ENCODE results near the gene PNLDC1.
"Not testable (repeated sequence)": the region's sequence is repeated elsewhere in the genome, so short reads cannot be mapped to it uniquely, and the experiment has no call there.

Gene PNLDC1

DNA sequence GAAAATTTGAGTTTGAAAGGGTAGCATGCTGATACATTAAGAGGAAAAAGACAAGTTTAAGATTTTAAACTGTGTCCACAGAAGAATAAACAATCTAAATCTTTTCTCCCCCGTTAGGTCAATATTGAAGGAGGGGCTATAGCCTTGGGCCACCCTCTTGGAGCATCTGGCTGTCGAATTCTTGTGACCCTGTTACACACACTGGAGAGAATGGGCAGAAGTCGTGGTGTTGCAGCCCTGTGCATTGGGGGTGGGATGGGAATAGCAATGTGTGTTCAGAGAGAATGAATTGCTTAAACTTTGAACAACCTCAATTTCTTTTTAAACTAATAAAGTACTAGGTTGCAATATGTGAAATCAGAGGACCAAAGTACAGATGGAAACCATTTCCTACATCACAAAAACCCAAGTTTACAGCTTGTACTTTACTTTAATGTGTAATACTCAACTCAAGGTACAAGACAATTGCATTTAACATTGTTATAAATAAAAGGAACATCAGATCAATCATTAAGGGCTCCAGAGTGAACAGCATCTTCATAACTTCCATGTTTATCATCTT lies 21.5 kb upstream of the PNLDC1 start:
- DNase-seq, result no peak

DNA sequence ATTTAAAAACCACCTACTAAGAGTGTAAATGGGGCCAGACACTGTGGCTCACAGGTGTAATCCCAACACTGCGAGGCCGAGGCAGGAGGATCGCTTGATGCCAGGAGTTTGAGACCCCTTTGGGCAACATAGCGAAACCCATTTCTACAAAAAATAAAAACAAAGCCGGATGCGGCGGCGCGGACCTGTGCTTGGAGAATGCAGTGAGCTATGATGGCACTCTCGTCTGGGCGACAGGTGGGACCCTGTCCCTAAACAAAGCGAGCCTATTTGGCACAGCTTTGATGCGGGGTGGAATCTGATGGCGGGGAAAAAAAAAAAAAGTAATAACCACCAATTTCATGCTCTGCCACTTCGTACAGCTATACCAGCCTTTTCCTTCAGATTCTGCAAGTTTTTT lies 11.8 kb upstream of the PNLDC1 start:
- no peak for DNase-seq

- peak; percentile 13 for DNase-seq
Observed at GRCh38 chr6:159788753-159789376, 11.2 kb upstream of the PNLDC1 start.

GRCh38 chr6:159789377-159790148 lies 10.5 kb upstream of the PNLDC1 start, which contains the start of gene TCP1:
TCP1 (minus strand) TSS chr6:159789602; CDS start chr6:159789468, 134 bp downstream.
- peak; percentile 98 for DNase-seq

GRCh38 chr6:159790149-159790955 lies 9.7 kb upstream of the PNLDC1 start, which contains the start of gene MRPL18:
MRPL18 (plus strand) TSS chr6:159790467; CDS start chr6:159790588, 121 bp downstream.
- DNase-seq, result peak; percentile 83

DNA sequence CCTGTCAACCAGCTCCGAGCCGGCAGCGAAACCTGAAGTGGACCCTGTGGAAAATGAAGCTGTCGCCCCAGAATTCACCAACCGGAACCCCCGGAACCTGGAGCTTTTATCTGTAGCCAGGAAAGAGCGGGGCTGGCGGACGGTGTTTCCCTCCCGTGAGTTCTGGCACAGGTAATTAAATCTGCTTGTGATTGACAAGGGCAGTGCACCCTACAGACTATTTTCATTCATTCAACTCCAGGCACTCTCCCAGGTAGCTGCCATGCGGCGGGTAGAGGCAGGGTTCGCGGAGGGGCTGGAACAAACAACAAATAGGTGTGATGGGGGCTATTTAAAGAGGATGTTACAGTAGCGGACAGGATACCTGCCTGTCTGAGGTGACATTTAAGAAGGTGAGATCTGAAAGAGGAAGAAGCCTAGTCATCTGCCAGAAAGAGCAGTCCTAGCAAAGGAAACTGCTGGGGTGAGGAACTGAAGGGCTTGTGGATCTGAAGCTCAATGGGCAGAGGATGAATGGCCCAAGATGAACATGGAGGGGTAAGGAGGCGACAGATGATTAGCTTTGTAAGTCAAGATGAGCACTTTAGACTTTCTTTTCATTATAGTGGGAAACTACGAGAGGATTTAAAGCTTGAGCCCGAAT lies 9.0 kb upstream of the PNLDC1 start:
- no peak for DNase-seq

DNA sequence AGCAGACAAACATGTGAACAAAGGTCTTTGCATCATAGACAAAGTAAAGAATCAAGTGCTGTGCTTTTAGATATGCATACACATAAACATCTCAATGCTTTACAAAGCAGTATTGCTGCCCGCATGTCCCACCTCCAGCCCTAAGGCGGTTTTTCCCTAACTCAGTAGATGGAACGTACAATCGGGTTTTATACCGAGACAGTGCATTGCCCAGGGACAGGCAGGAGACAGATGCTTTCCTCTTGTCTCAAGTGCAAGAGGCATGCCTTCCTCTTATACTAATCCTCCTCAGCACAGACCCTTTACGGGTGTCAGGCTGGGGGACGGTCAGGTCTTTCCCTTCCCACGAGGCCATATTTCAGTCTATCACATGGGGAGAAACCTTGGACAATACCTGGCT lies 5.1 kb upstream of the PNLDC1 start:
- not testable (repeated sequence) for DNase-seq

- no peak for DNase-seq
Observed at GRCh38 chr6:159797554-159797953, 2.5 kb upstream of the PNLDC1 start.

GRCh38 chr6:159801935-159802334 lies 1.9 kb downstream of the PNLDC1 start:
- no peak for DNase-seq

GRCh38 chr6:159804504-159804903 lies 4.4 kb downstream of the PNLDC1 start:
- DNase-seq, result no peak

GRCh38 chr6:159805440-159806020 lies 5.5 kb downstream of the PNLDC1 start:
- no peak for DNase-seq

- DNase-seq, result no peak
Observed at GRCh38 chr6:159806021-159806458, 6.0 kb downstream of the PNLDC1 start.

GRCh38 chr6:159807150-159807858 lies 7.2 kb downstream of the PNLDC1 start:
- no peak for DNase-seq

- no peak for DNase-seq
Observed at GRCh38 chr6:159808647-159809046, 8.6 kb downstream of the PNLDC1 start.

DNA sequence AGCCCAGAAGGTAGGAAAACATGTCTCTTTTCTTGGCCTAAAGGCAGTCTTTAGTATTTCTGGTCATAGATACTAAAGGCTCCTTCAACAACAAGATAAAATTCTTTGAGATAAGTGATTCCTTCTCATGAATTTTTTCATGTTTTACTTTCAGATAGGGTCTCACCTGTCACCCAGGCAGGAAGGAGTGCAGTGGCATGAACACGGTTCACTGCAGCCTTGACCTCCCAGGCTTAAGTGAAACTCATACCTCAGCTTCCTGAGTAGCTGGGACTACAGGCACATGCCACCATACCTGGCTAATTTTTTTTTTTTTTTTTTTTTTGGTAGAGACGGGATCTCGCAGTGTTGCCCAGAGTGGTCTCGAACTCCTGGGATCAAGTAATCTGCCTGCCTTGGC lies 9.1 kb downstream of the PNLDC1 start:
- no peak for DNase-seq

DNA sequence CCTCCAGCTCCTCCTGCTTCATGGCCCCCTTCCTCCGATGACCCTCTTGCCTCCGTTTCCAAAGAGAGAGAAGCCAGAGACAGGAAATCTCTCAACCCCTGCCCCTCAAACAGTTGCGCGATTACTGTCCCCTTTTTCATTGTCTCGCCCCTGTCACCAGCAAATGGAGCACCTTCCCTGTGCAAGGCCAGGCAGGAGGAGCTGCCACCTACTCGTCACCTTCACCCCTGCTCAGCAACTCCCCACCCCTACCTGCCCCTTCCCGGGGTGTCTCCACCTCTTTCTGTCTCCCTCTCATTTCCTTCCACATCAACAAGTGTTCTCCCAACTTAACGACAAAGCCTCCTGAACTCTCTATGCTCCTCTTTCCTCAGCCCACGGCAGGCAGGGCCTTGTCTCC lies 13.7 kb downstream of the PNLDC1 start:
- no peak for DNase-seq

GRCh38 chr6:159815410-159815809 lies 15.3 kb downstream of the PNLDC1 start:
- no peak for DNase-seq

GRCh38 chr6:159816775-159817174 lies 16.7 kb downstream of the PNLDC1 start:
- not testable (repeated sequence) for DNase-seq

DNA sequence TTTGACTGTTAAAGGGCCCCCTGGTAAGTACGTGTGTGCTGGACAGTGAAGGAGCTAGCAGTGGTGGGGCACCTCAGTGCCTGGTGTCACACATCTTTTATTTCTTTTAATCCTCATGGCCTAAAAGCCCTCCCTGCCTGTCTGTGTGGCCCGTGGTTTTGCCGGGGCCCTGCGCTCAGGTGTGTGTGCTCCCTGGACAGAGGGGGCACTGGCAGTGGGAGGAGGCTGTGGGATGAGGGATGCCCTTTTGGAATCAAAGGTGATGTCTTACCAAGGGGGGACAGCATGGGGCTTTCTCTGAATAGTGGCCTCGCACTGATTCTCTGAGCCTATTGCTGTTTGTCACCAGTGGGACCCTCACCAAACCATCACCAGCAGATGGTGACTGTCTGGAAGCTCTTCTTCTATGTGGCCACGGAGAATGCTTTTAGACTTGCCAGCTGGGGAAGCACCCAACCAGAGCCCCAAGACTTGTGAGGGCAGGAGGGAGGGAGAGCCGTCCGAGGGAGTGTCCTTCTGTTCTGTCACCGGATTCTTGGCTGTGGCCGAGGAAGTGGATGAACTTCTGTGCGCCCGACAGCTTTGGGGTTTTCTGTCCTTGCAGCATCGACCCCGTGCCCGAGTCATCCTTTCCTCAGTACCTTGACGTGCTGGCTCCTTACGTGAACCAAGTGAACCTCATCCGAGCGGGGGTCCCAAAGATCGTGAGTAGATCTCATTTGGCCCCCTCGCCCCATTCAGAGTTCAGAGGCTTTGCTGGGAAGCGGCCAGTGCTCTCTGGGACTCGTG lies 18.1 kb downstream of the PNLDC1 start:
- DNase-seq, result no peak

- DNase-seq, result no peak
Observed at GRCh38 chr6:159819098-159819497, 19.0 kb downstream of the PNLDC1 start.

Measured in stimulated activated CD4-positive, alpha-beta T cell treated with anti-CD3 and anti-CD28 coated beads, Interleukin-12 subunit alpha, Interleukin-12 subunit beta, amount 100 ng/mL, for 4 hours (primary cell).